A673 (cell line): ENCODE data around the gene IFFO2.

Experiments
- CTCF ChIP-seq: fragments of 300-800, 200-600 bp; sonication (generic); conservative IDR thresholded peaks from 2 replicates; pipeline ENCODE4 v1.5.1; 2017; ENCODE audit warnings: low read depth, mild to moderate bottlenecking, antibody characterized with exemption, low read length, moderate library complexity, mixed read lengths
- EZH2 ChIP-seq: fragments of 200-600 bp; sonication (generic); IDR thresholded peaks from 2 replicates; pipeline ENCODE4 v1.6.1; 2017; ENCODE audit warnings: borderline replicate concordance, low read depth, mild to moderate bottlenecking, mixed read lengths, antibody characterized with exemption, low read length; ENCODE audit not compliant: poor library complexity, severe bottlenecking

GRCh38 chr1:18941221-18942141 is 15.0 kb downstream of the IFFO2 start:
- TF ChIP-seq CTCF = no peak
- TF ChIP-seq EZH2 = no peak
